K562 (cell line): ENCODE measurements around the gene CUEDC2. TPM values are rescaled to one million over a fixed set of nuclear protein-coding genes. Genes with fewer than 3 reads are reported as not detected.

ENCODE experiments used
- ARNT ChIP-seq, 2 experiments: fragments of 450-650 bp; IDR thresholded peaks; 2 replicates each; pipeline ENCODE4 v1.6.1; 2016; ENCODE audit warnings: mild to moderate bottlenecking in 1 of 2
- BRF1 ChIP-seq: IDR thresholded peaks from 3 replicates; pipeline ENCODE4 v1.6.1; 2011; ENCODE audit warnings: borderline replicate concordance, mild to moderate bottlenecking; ENCODE audit not compliant: insufficient read length; ENCODE audit errors: extremely low read depth
- CTCF ChIP-seq, 3 experiments: IDR thresholded peaks in 2 of 3; conservative IDR thresholded peaks in 1 of 3; 2 replicates each; pipeline ENCODE4 v1.5.1; 2011 to 2012; ENCODE audit warnings: low read length in 3 of 3, mild to moderate bottlenecking in 3 of 3, control low read depth in 2 of 3, improper control_type of control experiment in 1 of 3, inconsistent platforms in 1 of 3, low read depth in 1 of 3, mixed read lengths in 1 of 3, moderate library complexity in 1 of 3; ENCODE audit not compliant: insufficient read depth in 2 of 3
- ETV6 ChIP-seq, 3 experiments: fragments of 150-350 bp in 1 of 3; sonication (generic) in 1 of 3; formaldehyde crosslinking in 1 of 3; IDR thresholded peaks; 2 replicates each; pipeline versions ENCODE4 v1.6.1 to v1.8.0; 2014 to 2022; ENCODE audit warnings: borderline replicate concordance in 2 of 3, low read depth in 2 of 3, antibody characterized with exemption in 1 of 3, low read length in 1 of 3, mild to moderate bottlenecking in 1 of 3, missing genetic modification reagents in 1 of 3
- GATAD2A ChIP-seq: fragments of 450-650 bp; IDR thresholded peaks from 2 replicates; pipeline ENCODE4 v1.6.1; 2017
- KDM4B ChIP-seq, 2 experiments: fragments of 450-650 bp in 1 of 2; sonication (generic) in 1 of 2; IDR thresholded peaks; 2 replicates each; pipeline ENCODE4 v1.6.1; 2016 to 2017; ENCODE audit warnings: borderline replicate concordance in 2 of 2, antibody characterized with exemption in 1 of 2, low read depth in 1 of 2, mild to moderate bottlenecking in 1 of 2
- MTA3 ChIP-seq: fragments of 450-650 bp; formaldehyde crosslinking; IDR thresholded peaks from 2 replicates; pipeline ENCODE4 v1.6.1; 2017; ENCODE audit warnings: mild to moderate bottlenecking, borderline replicate concordance
- POLR2G ChIP-seq: fragments of 200-400 bp; formaldehyde crosslinking; IDR thresholded peaks from 2 replicates; pipeline ENCODE4 v1.6.1; 2017; ENCODE audit warnings: low read depth, mild to moderate bottlenecking, antibody characterized with exemption, low read length, moderate library complexity
- RBM14 ChIP-seq: fragments of 200-400 bp; formaldehyde crosslinking; IDR thresholded peaks from 2 replicates; pipeline ENCODE4 v1.6.1; 2018; ENCODE audit warnings: low read depth, mild to moderate bottlenecking, low read length, moderate library complexity, borderline replicate concordance; ENCODE audit not compliant: insufficient read depth
- RCOR1 ChIP-seq, 2 experiments: IDR thresholded peaks; 2 replicates each; pipeline ENCODE4 v1.6.1; 2012; ENCODE audit warnings: low read depth in 2 of 2, low read length in 2 of 2, borderline replicate concordance in 1 of 2, improper control_type of control experiment in 1 of 2
- TEAD1 ChIP-seq, 2 experiments: fragments of 450-650 bp in 1 of 2; sonication (generic) in 1 of 2; formaldehyde crosslinking; IDR thresholded peaks; 2 replicates each; pipeline versions ENCODE4 v1.4.0 to v1.8.0; 2020 to 2022; ENCODE audit warnings: mild to moderate bottlenecking in 2 of 2, missing genetic modification reagents in 1 of 2
- polyA plus RNA-seq, 8 experiments: library from polyadenylated mRNA; depleted of rRNA in 4 of 8; stranded (reverse) in 5 of 8; unstranded in 3 of 8; fragments of >200 nt; fragmentation: Nextera tagmentation in 2 of 8; fragmentation: Illumina TruSeq in 1 of 8; extraction: Ambion mirVana in 2 of 8; extraction: Trizol in 1 of 8; gene quantifications; 2 replicates each; pipeline versions ENCODE4 v1.2.1 to v1.2.3, GENCODE V29; 2011 to 2014; ENCODE audit warnings: inconsistent platforms in 1 of 8, missing spikeins in 1 of 8
- total RNA-seq, 7 experiments: library from RNA; depleted of rRNA in 6 of 7; stranded (reverse); fragments of >200 nt in 6 of 7; fragmentation: Illumina TruSeq in 2 of 7; extraction: Trizol in 2 of 7; gene quantifications; 2 replicates each; pipeline versions ENCODE4 v1.2.1 to v1.2.3, GENCODE V29; 2011 to 2021; ENCODE audit warnings: low replicate concordance in 1 of 7
- TF ChIP-seq, protein P1 (sequence below), 3 experiments: fragments of 200-800 bp in 1 of 3; fragments of 250-450 bp in 1 of 3; fragments of 450-650 bp in 1 of 3; sonication (Bioruptor Pico) in 1 of 3; sonication (Bioruptor generic) in 1 of 3; formaldehyde crosslinking in 1 of 3; IDR thresholded peaks; 2 replicates each; pipeline versions ENCODE4 v1.6.1 to v1.8.0; 2016 to 2022; ENCODE audit warnings: mild to moderate bottlenecking in 2 of 3, missing genetic modification characterization in 2 of 3, missing compliant biosample characterization in 1 of 3, moderate library complexity in 1 of 3
- TF ChIP-seq, protein P2 (sequence below): fragments of 450-650 bp; IDR thresholded peaks from 2 replicates; pipeline ENCODE4 v1.6.1; 2017; ENCODE audit warnings: antibody characterized with exemption, mild to moderate bottlenecking

CUEDC2 gene
- total and polyA plus RNA-seq, 9 of the 15 experiments (the other 6 are each of a cell fraction or from before 2014, with no cell fraction given): 8.5 to 48.9 (median 27.4) TPM

DNA sequence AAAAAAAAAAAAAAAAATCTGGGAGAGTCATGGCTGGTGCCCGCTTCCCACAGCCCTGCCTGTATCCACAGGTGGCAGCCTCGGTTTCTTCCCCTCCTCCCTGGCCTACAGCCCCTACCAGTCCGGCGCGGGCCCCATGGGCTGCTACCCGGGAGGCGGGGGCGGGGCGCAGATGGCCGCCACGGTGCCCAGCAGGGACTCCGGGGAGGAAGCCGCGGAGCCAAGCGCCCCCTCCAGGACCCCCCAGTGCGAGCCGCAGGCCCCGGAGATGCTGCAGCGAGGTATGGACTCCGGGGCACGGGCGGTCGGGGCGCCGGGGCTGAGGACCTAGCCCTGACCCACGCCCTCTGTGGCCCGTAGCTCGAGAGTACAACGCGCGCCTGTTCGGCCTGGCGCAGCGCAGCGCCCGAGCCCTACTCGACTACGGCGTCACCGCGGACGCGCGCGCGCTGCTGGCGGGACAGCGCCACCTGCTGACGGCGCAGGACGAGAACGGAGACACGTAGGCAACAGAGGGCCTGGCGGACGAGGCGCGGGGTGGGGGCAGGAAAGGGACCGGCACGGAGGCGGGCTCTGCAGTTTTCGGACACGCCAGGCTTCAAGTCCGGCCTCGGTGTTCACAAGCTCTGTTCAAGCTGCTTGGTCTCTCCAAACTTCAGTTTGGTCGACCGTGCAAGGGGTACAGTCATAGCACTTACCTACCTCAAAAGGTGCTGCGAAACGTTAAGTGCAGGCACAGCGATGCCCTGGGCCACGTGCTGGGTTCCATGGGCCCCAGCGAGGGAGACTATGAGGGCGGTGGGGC lies 33.0 kb downstream of the CUEDC2 start (continued):
- TF ChIP-seq, protein P1, sequence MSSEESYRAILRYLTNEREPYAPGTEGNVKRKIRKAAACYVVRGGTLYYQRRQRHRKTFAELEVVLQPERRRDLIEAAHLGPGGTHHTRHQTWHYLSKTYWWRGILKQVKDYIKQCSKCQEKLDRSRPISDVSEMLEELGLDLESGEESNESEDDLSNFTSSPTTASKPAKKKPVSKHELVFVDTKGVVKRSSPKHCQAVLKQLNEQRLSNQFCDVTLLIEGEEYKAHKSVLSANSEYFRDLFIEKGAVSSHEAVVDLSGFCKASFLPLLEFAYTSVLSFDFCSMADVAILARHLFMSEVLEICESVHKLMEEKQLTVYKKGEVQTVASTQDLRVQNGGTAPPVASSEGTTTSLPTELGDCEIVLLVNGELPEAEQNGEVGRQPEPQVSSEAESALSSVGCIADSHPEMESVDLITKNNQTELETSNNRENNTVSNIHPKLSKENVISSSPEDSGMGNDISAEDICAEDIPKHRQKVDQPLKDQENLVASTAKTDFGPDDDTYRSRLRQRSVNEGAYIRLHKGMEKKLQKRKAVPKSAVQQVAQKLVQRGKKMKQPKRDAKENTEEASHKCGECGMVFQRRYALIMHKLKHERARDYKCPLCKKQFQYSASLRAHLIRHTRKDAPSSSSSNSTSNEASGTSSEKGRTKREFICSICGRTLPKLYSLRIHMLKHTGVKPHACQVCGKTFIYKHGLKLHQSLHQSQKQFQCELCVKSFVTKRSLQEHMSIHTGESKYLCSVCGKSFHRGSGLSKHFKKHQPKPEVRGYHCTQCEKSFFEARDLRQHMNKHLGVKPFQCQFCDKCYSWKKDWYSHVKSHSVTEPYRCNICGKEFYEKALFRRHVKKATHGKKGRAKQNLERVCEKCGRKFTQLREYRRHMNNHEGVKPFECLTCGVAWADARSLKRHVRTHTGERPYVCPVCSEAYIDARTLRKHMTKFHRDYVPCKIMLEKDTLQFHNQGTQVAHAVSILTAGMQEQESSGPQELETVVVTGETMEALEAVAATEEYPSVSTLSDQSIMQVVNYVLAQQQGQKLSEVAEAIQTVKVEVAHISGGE (CRISPR knock-in tag; IDR thresholded peaks at IDR 0.05): peak in 1 of 3 experiments; percentile 31; a peak in 1 of 6 replicates
- TF ChIP-seq CTCF (IDR thresholded peaks at IDR 0.05 in 2 of 3, conservative IDR thresholded peaks at IDR 0.05 in 1 of 3; ENCODE audit: insufficient read depth in 2 of 3, low read depth in 1 of 3, low read length in 3 of 3) (peak; percentile 85 to 94 (median 85)), POLR2G (peak; percentile 73), RBM14 (0 out of 2 replicates have a peak, but pooled peaks have one; percentile 29), MTA3 (peak; percentile 75; the same call in 1 of the 2 replicates), TEAD1 (CRISPR knock-in tag; IDR thresholded peaks at IDR 0.05) (peak in 1 of 2 experiments; percentile 61; a peak in 1 of 4 replicates), KDM4B (IDR thresholded peaks at IDR 0.05; ENCODE audit: borderline replicate concordance in 2 of 2, low read depth in 1 of 2) (no peak), ARNT (IDR thresholded peaks at IDR 0.05) (no peak), GATAD2A (no peak), BRF1 (no peak), RCOR1 (IDR thresholded peaks at IDR 0.05; ENCODE audit: borderline replicate concordance in 1 of 2, low read depth in 2 of 2, low read length in 2 of 2) (0 out of 4 replicates have a peak, but pooled peaks of 1 of the 2 experiments have one; percentile 33), ETV6 (IDR thresholded peaks at IDR 0.05; ENCODE audit: borderline replicate concordance in 1 of 2, low read depth in 2 of 2, low read length in 1 of 2) (peak; percentile 24 to 82; a peak in 2 of 4 replicates), ETV6 (CRISPR knock-in tag; IDR thresholded peaks at IDR 0.05; ENCODE audit: borderline replicate concordance) (no peak)
- TF ChIP-seq, protein P2, sequence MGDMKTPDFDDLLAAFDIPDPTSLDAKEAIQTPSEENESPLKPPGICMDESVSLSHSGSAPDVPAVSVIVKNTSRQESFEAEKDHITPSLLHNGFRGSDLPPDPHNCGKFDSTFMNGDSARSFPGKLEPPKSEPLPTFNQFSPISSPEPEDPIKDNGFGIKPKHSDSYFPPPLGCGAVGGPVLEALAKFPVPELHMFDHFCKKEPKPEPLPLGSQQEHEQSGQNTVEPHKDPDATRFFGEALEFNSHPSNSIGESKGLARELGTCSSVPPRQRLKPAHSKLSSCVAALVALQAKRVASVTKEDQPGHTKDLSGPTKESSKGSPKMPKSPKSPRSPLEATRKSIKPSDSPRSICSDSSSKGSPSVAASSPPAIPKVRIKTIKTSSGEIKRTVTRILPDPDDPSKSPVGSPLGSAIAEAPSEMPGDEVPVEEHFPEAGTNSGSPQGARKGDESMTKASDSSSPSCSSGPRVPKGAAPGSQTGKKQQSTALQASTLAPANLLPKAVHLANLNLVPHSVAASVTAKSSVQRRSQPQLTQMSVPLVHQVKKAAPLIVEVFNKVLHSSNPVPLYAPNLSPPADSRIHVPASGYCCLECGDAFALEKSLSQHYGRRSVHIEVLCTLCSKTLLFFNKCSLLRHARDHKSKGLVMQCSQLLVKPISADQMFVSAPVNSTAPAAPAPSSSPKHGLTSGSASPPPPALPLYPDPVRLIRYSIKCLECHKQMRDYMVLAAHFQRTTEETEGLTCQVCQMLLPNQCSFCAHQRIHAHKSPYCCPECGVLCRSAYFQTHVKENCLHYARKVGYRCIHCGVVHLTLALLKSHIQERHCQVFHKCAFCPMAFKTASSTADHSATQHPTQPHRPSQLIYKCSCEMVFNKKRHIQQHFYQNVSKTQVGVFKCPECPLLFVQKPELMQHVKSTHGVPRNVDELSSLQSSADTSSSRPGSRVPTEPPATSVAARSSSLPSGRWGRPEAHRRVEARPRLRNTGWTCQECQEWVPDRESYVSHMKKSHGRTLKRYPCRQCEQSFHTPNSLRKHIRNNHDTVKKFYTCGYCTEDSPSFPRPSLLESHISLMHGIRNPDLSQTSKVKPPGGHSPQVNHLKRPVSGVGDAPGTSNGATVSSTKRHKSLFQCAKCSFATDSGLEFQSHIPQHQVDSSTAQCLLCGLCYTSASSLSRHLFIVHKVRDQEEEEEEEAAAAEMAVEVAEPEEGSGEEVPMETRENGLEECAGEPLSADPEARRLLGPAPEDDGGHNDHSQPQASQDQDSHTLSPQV: peak; percentile 61; the same call in 1 of the 2 replicates
